GM13977 (cell line): ENCODE data around the gene COL27A1.

Experiments used
- DNase-seq: peaks from one replicate; pipeline ENCODE4 v3.0.0; 2012; ENCODE audit warnings: low spot score
- CTCF ChIP-seq: IDR thresholded peaks from 2 replicates; pipeline ENCODE4 v1.5.1; 2012; ENCODE audit warnings: mild to moderate bottlenecking, control low read depth; ENCODE audit not compliant: insufficient read depth; ENCODE audit errors: extremely low read depth, missing control alignments
- in situ Hi-C: fragments of 300-500 bp; cut with MboI; formaldehyde crosslinking; loops from one replicate; pipeline ENCODE4 v1.12.0; 2022; ENCODE audit warnings: low sequenced_read_pairs, low pct_unique_long_range_greater_than_20kb, mixed read lengths, inconsistent platforms; ENCODE audit not compliant: unreplicated experiment

Gene COL27A1

GRCh38 chr9:114238891-114239875 lies 83.8 kb downstream of the COL27A1 start:
- in situ Hi-C loops, result no loop called here
- peak; percentile 46 for DNase-seq
- no peak for TF ChIP-seq CTCF

DNA sequence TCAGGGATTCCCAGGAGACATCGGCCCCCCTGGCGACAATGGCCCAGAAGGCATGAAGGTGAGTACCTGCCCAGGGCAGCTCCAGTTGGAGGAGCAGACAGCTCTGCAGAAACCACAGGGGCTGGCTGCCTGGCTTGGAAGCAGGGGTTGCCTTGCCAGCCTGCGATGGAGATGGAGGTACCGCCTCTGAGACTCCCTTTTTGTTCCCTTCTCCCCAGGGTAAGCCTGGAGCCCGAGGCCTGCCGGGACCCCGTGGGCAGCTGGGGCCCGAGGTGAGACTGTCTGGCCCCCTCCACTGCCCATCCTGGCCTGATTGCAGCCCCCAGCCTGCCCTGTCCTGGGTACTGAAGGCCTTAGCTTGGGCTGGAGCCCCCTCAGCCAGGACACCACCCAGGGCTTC lies 84.9 kb downstream of the COL27A1 start:
- TF ChIP-seq CTCF, result no peak
- no peak for DNase-seq
- in situ Hi-C loops, result no loop called here

DNA sequence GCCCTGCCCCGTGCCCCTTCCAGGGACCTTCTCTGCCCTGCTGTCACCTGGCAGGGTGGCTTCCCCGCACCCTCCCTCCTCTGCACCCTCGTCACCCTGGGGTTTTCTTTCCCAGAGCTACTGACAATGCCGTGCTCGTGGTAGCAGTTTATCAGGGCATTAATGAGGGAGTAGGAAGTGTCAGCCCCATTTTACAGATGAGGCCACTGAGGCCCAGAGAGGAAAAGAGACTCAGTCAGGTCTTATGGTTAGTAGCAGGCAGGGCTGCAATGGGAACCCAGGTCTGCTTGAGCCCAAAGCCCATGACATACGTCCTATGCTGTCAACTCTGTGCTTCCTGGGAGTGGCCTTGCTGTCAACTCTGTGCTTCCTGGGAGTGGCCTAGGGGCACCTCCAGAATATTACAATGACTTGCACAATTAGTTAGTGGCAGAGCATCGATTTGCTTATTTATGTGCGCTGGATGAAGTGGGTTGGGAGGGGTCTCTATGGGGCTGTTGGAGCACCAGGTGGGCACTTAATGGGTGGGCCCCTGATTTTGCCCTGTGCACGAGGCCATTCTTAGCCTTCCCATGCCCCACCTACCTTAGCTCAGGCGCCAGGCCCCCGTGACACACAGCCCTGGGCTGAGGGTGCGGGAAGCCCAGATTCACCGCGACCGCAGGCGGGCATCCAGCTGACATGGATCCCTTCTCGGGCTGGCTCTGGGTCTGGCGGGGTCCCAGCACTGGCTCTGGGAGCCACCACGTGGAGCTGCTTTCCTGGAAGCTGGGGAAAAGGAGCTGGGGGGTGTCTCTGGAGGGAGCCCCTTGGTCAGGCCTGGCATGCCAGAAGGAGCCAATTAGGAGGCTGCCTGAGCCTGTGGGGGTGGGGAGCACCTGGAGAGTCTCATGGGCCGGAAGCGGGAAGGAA lies 85.6 kb downstream of the COL27A1 start:
- no peak for DNase-seq
- in situ Hi-C loops, result no loop called here
- TF ChIP-seq CTCF, result no peak

DNA sequence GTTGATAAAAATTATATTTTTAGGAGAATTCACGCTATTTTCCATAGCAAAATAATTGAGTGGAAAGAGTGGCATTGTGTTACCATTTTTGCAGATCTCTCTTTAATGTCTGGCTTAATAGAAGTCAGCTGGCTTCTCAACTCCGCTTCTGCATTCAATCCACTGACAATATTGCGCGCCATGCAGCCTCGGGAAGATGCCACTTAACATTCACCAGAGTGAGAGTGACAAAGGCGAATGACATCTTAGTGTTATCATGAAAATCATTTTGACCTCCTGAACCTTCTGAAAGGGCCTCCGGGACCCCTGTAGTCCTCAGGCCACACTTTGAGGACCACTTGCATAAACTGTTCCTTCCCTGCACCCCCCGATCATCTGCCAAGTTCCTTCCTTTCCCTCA lies 87.5 kb downstream of the COL27A1 start:
- in situ Hi-C loops, result no loop called here

DNA sequence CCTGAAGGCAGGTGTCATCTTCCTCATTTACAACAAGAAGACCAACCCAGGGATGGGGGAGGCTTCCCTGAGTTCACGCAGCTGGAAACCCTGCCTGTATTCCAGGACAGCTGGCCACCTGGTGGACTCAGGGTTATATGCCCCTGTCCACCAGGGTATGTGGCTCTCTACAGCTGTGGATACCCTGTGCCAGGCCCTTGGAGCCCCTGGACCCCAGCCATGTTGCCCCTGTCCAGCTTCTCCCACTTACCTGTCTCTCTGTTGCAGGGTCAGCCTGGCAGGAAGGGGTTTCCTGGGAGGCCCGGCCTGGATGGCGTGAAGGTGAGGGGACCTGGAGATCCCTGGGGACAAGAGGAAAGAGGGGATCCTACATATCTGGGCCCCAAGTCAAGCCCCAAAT lies 87.9 kb downstream of the COL27A1 start:
- in situ Hi-C loops, result no loop called here
- no peak for DNase-seq
- no peak for TF ChIP-seq CTCF

More for the DNA sequence above, 87.5 kb downstream of the COL27A1 start:
- TF ChIP-seq CTCF, result no peak
- DNase-seq, result no peak

GRCh38 chr9:114244570-114244969 lies 89.2 kb downstream of the COL27A1 start:
- no peak for TF ChIP-seq CTCF
- DNase-seq, result no peak
- in situ Hi-C loops, result no loop called here
